HepG2 (cell line): ENCODE measurements around the gene PHACTR3. TPM values are rescaled to one million over a fixed set of nuclear protein-coding genes. Genes with fewer than 3 reads are reported as not detected.

ENCODE experiments used
- ATAC-seq: fragments of 200-7000 bp; cut with Tn5 transposase; 3 replicates; pipeline ENCODE4 v1.9.1; 2020; ENCODE audit warnings: mild to moderate bottlenecking, moderate library complexity
- BruUV-seq: library from RNA; stranded (reverse); fragments of 400-500 nt; replicated peaks from 2 replicates; lab custom pipeline; 2021; lab: Mats Ljungman, UMichigan
- CTCF ChIA-PET: fragments of 300-600 bp; formaldehyde crosslinking; extraction: SDS; loops from one replicate; lab custom pipeline; 2021; ENCODE audit warnings: low total read pairs, inconsistent platforms, low intra/inter-chr PET ratio; lab: Yijun Ruan, JAX
- POLR2A ChIA-PET: fragments of 350-600 bp; sonication (Branson Sonifier 250); formaldehyde crosslinking; loops from one replicate; lab custom pipeline; 2020; ENCODE audit warnings: antibody characterized with exemption, inconsistent platforms; lab: Yijun Ruan, JAX
- DNase-seq: peaks from one replicate; pipeline ENCODE4 v3.0.0-alpha.2; 2015; ENCODE audit warnings: low spot score
- FAIRE-seq: peaks from 3 replicates; lab custom pipeline; 2011; peaks lifted over from hg19 to GRCh38; lab: Jason Lieb, UNC
- H2AFZ ChIP-seq: one replicate; pipeline ENCODE4 v1.6.1; 2011; ENCODE audit warnings: low read length, inconsistent platforms
- H3K27ac ChIP-seq: fragments of 300-600 bp; 3 replicates; pipeline ENCODE4 v1.8.0; 2011; ENCODE audit warnings: mixed run types, mild to moderate bottlenecking, mixed read lengths, low read length, inconsistent platforms; ENCODE audit not compliant: insufficient read depth; ENCODE audit errors: extremely low read length
- H3K27me3 ChIP-seq, 2 experiments: fragments of 200-600 bp in 1 of 2; 2 replicates in 1 of 2; 3 replicates in 1 of 2; pipeline versions ENCODE4 v1.6.0 to v1.8.0; 2011; ENCODE audit warnings: low read length in 2 of 2, mild to moderate bottlenecking in 2 of 2, moderate library complexity in 2 of 2, inconsistent platforms in 1 of 2; ENCODE audit not compliant: insufficient read depth in 2 of 2, control insufficient read depth in 1 of 2
- H3K36me3 ChIP-seq, 2 experiments: fragments of 200-600 bp in 1 of 2; replicated peaks in 1 of 2; 2 replicates in 1 of 2; 3 replicates in 1 of 2; pipeline versions ENCODE4 v1.5.1 to v1.8.0; 2011; ENCODE audit warnings: low read length in 2 of 2, inconsistent platforms in 1 of 2; ENCODE audit not compliant: insufficient read depth in 2 of 2, control insufficient read depth in 1 of 2
- H3K4me1 ChIP-seq: 2 replicates; pipeline ENCODE4 v1.5.1; 2012; ENCODE audit warnings: low read length, inconsistent platforms; ENCODE audit not compliant: insufficient read depth
- H3K4me2 ChIP-seq: 2 replicates; pipeline ENCODE4 v1.6.0; 2011; ENCODE audit warnings: low read depth, low read length, inconsistent platforms
- H3K4me3 ChIP-seq, 3 experiments: fragments of 200-600 bp in 1 of 3; sonication (generic), shearing (Covaris generic) in 1 of 3; replicated peaks in 1 of 3; 2 replicates each; pipeline ENCODE4 v1.5.1; 2011 to 2016; ENCODE audit warnings: low read length in 3 of 3, inconsistent platforms in 2 of 3, low read depth in 2 of 3, mild to moderate bottlenecking in 2 of 3, control low read depth in 1 of 3, mixed read lengths in 1 of 3; ENCODE audit not compliant: insufficient read depth in 1 of 3
- H3K79me2 ChIP-seq: one replicate; pipeline ENCODE4 v1.6.1; 2011; ENCODE audit warnings: low read length, inconsistent platforms; ENCODE audit not compliant: insufficient read depth
- H3K9ac ChIP-seq: 2 replicates; pipeline ENCODE4 v1.6.0; 2011; ENCODE audit warnings: mild to moderate bottlenecking, low read depth, low read length, inconsistent platforms; ENCODE audit not compliant: insufficient read depth
- H3K9me3 ChIP-seq: 2 replicates; pipeline ENCODE4 v1.5.1; 2012; ENCODE audit warnings: mild to moderate bottlenecking, low read length
- H4K20me1 ChIP-seq: 2 replicates; pipeline ENCODE4 v1.6.0; 2011; ENCODE audit warnings: inconsistent platforms, mild to moderate bottlenecking, low read length, moderate library complexity; ENCODE audit not compliant: insufficient read depth
- ATF4 ChIP-seq, 2 experiments: fragments of 450-650 bp in 1 of 2; sonication (generic) in 1 of 2; formaldehyde crosslinking; IDR thresholded peaks; 2 replicates each; pipeline versions ENCODE4 v1.5.0 to v1.8.0; 2020 to 2022; ENCODE audit warnings: mild to moderate bottlenecking in 1 of 2, missing genetic modification reagents in 1 of 2
- DR1 ChIP-seq: sonication (generic); formaldehyde crosslinking; IDR thresholded peaks from 2 replicates; pipeline ENCODE4 v1.8.0; 2021; ENCODE audit warnings: mild to moderate bottlenecking, missing genetic modification reagents, inconsistent platforms
- PRPF4 ChIP-seq: fragments of 200-400 bp; formaldehyde crosslinking; IDR thresholded peaks from 2 replicates; pipeline ENCODE4 v1.6.1; 2016; ENCODE audit warnings: low read length, low read depth; ENCODE audit not compliant: poor library complexity, severe bottlenecking
- TRIM22 ChIP-seq: fragments of 450-650 bp; IDR thresholded peaks from 2 replicates; pipeline ENCODE4 v1.6.1; 2017
- ZFP62 ChIP-seq: sonication (generic); formaldehyde crosslinking; IDR thresholded peaks from 2 replicates; pipeline ENCODE4 v1.4.0; 2020; ENCODE audit warnings: missing genetic modification reagents
- ZNF253 ChIP-seq: sonication (generic); formaldehyde crosslinking; IDR thresholded peaks from 2 replicates; pipeline ENCODE4 v1.8.0; 2022; ENCODE audit warnings: mild to moderate bottlenecking, missing genetic modification reagents, borderline replicate concordance
- ZNF256 ChIP-seq: sonication (generic); formaldehyde crosslinking; conservative IDR thresholded peaks from 2 replicates; pipeline ENCODE4 v1.4.0; 2020; ENCODE audit warnings: missing genetic modification reagents
- ZNF646 ChIP-seq: sonication (generic); formaldehyde crosslinking; IDR thresholded peaks from 2 replicates; pipeline ENCODE4 v1.9.0; 2021; ENCODE audit warnings: mild to moderate bottlenecking, missing genetic modification reagents
- ZNF839 ChIP-seq: sonication (generic); formaldehyde crosslinking; IDR thresholded peaks from 2 replicates; pipeline ENCODE4 v1.4.0; 2020; ENCODE audit warnings: missing genetic modification reagents, mild to moderate bottlenecking, borderline replicate concordance
- WGBS: methylation state at CpG from one replicate; pipeline ENCODE4 v1.1.6; 2017; ENCODE audit warnings: low lambda C conversion rate; 5-methylcytosine and 5-hydroxymethylcytosine counted together
- in situ Hi-C: cut with HindIII; loops from 2 replicates; pipeline ENCODE4 v1.10.0; 2017; ENCODE audit warnings: low pct_unique_long_range_greater_than_20kb; ENCODE audit not compliant: extremely low pct_ligation_motif_present
- intact Hi-C: fragments of 100-400 bp; cut with micrococcal nuclease; formaldehyde crosslinking; loops from one replicate; pipeline ENCODE4 v1.10.0; 2022; ENCODE audit not compliant: unreplicated experiment
- polyA plus RNA-seq, 8 experiments: library from polyadenylated mRNA; depleted of rRNA in 3 of 8; stranded (reverse) in 7 of 8; unstranded in 1 of 8; fragments of >200 nt; fragmentation: Illumina TruSeq in 4 of 8; extraction: Trizol in 4 of 8; gene quantifications; 2 replicates each; pipeline versions ENCODE4 v1.2.1 to v1.2.3, GENCODE V29; 2011 to 2016; ENCODE audit warnings: low read depth in 4 of 8, missing spikeins in 1 of 8, mixed read lengths in 1 of 8; ENCODE audit not compliant: insufficient read depth in 1 of 8
- total RNA-seq, 5 experiments: library from RNA; depleted of rRNA; stranded (reverse); fragments of >200 nt; fragmentation: Illumina TruSeq; extraction: Trizol; gene quantifications; 2 replicates each; pipeline ENCODE4 v1.2.3, GENCODE V29; 2016; ENCODE audit warnings: low read depth in 1 of 5
- TF ChIP-seq, protein P1 (sequence below): sonication (generic); formaldehyde crosslinking; IDR thresholded peaks from 2 replicates; pipeline ENCODE4 v1.4.0; 2020; ENCODE audit warnings: missing genetic modification reagents, borderline replicate concordance

PHACTR3 gene
- total and polyA plus RNA-seq, 2 of the 13 experiments (the other 11 are each of a cell fraction or from before 2014, with no cell fraction given), result not detected

- Histone ChIP-seq H3K4me2 (no peak overlapping the region), H3K9me3 (no peaks in the 10 kb centered on the region), H2AFZ (no peak overlapping the region), H3K79me2 (no peaks in the 10 kb centered on the region), H3K27ac (no peak overlapping the region), H3K9ac (no peak overlapping the region), H3K4me1 (no peaks in the 10 kb centered on the region), H3K4me3 (no peak overlapping the region), H3K36me3 (no peaks in the 10 kb centered on the region), H4K20me1 (no peaks in the 10 kb centered on the region; the same call in 1 of the 2 replicates), H3K27me3 (peaks cover 12 to 90% of the 10 kb centered on the region in 2 experiments)
- no TSS peak for BruUV-seq
- FAIRE-seq (no peak), ATAC-seq (no peak), DNase-seq (no peak)
- POLR2A ChIA-PET, result no interaction called here
- intact Hi-C loops, result no loop called here
- in situ Hi-C loops, result no loop called here
- 8% methylated on average over 8 of the region's 8 CpGs for WGBS
- CTCF ChIA-PET, result no interaction called here
- TF ChIP-seq ATF4 (CRISPR knock-in tag; IDR thresholded peaks at IDR 0.05) (no peak), PRPF4 (no peak), ZNF253 (CRISPR knock-in tag) (no peak), ZNF256 (CRISPR knock-in tag) (no peak), DR1 (no peak), ZNF646 (no peak), TRIM22 (no peak), ZFP62 (CRISPR knock-in tag) (no peak), ZNF839 (CRISPR knock-in tag) (no peak)
- TF ChIP-seq, protein P1, sequence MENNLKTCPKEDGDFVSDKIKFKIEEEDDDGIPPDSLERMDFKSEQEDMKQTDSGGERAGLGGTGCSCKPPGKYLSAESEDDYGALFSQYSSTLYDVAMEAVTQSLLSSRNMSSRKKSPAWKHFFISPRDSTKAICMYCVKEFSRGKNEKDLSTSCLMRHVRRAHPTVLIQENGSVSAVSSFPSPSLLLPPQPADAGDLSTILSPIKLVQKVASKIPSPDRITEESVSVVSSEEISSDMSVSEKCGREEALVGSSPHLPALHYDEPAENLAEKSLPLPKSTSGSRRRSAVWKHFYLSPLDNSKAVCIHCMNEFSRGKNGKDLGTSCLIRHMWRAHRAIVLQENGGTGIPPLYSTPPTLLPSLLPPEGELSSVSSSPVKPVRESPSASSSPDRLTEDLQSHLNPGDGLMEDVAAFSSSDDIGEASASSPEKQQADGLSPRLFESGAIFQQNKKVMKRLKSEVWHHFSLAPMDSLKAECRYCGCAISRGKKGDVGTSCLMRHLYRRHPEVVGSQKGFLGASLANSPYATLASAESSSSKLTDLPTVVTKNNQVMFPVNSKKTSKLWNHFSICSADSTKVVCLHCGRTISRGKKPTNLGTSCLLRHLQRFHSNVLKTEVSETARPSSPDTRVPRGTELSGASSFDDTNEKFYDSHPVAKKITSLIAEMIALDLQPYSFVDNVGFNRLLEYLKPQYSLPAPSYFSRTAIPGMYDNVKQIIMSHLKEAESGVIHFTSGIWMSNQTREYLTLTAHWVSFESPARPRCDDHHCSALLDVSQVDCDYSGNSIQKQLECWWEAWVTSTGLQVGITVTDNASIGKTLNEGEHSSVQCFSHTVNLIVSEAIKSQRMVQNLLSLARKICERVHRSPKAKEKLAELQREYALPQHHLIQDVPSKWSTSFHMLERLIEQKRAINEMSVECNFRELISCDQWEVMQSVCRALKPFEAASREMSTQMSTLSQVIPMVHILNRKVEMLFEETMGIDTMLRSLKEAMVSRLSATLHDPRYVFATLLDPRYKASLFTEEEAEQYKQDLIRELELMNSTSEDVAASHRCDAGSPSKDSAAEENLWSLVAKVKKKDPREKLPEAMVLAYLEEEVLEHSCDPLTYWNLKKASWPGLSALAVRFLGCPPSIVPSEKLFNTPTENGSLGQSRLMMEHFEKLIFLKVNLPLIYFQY, result no peak
These were observed 24.0 kb upstream of the PHACTR3 start for GRCh38 chr20:59580146-59580946.
